Fibroblast of skin of right quadriceps (primary cell): ENCODE measurements around the gene LRRIQ3.

Experiments
- DNase-seq: peaks from one replicate; pipeline ENCODE4 v3.0.0-alpha.2; 2013

The LRRIQ3 gene

DNA sequence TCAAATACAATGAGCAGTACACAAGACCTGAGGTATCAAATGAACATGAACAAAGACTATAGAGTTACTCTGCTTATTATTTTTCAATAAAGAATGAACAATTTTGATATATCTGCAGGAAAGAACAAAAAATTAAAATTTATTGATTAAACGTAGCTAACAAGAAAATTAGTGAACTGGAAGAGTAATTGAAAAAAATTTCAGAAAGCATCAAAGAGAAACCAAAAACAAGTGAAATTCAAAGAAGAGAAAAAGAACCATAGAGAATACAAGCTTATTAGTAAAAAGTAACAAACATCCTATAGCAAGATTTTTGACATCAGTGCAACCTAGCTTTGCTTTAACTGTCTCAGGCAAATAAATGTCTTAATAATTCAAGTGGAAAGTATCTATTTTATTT, 106.6 kb downstream of the LRRIQ3 start:
- DNase-seq, result no peak

DNA sequence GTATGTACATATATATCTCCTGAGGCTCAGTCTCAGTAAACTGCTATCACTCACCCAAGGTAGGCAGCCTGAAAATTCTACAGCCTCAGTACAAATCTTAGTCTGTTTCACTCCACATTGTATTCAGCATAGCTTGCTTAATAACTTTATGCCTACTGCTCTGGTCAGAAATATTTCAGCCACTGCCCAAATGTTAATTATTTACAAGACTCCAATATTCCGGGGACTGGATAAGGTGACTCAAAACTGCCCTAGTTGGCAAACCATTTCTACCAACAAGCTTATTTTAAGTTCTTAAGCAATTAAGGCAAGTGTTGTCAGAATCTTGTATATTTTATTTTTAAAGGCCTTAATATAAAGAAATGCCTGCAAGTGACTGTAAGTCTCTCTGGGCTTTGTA, 114.8 kb downstream of the LRRIQ3 start:
- no peak for DNase-seq

- no peak for DNase-seq
These were observed 132.9 kb downstream of the LRRIQ3 start for GRCh38 chr1:74065081-74065480.

DNA sequence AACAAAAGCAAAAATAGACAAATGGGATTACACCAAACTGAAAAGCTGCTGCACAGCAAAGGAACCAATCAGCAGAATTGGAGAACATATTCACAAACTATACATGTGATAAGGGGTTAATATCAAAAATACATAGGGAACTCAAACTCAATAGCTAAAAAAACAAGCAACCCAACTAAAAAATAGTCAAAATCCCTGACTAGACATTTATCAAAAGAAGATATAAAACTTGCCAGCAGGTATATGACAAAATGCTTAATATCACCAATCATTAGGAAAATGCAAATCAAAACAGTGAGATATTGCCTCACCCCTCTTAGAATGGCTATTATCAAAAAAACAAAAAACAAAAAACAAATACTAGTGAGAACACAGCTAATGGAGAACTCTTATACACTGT, 140.3 kb downstream of the LRRIQ3 start:
- DNase-seq, result no peak

GRCh38 chr1:74053407-74053806, 144.6 kb downstream of the LRRIQ3 start:
- DNase-seq, result no peak

DNA sequence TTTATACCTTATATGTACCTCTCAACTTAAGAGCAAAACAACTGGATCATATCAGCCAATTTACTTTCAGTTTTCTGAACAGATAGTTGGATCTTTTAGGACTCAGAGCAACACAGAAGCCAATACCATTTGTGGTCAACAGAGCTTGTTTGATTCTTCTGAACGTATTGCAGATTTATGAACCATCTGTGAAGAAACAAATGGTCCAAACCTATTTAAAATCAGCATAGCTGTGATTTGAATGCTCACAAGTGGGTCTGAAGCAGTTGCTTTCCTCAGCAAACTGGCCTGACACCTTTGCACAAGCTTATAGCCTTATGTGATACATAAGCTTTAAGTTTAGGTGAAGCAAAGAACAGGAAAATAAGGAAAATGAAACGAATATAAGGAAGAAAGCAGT, 147.6 kb downstream of the LRRIQ3 start:
- no peak for DNase-seq

GRCh38 chr1:74038042-74038441, 159.9 kb downstream of the LRRIQ3 start:
- no peak for DNase-seq

GRCh38 chr1:74012583-74012982, 185.4 kb downstream of the LRRIQ3 start:
- DNase-seq, result no peak

DNA sequence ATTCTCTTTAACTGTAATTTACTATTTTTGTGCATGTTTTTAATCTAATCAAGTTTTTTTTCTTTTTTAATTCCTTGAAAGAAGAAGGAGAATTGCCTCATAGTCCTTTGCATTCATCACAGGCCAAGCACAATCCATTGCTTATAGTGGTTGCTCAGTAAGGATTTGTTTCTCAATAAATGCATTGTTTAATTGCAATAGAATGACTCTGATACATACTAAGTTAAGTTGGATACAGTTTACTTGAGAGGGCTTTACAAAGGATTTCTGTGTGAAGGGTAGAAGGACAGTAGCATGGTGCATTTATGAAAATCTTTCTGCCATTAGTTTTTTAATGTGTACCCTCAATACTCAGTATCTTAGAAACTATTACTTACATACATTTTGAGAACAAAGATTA, 186.2 kb downstream of the LRRIQ3 start:
- no peak for DNase-seq

- no peak for DNase-seq
These were observed 187.8 kb downstream of the LRRIQ3 start for GRCh38 chr1:74010206-74010605.

GRCh38 chr1:74005533-74005932, 192.4 kb downstream of the LRRIQ3 start:
- DNase-seq, result no peak

- DNase-seq, result no peak
These were observed 194.2 kb downstream of the LRRIQ3 start for GRCh38 chr1:74003806-74004205.

GRCh38 chr1:73998348-73998959, 199.5 kb downstream of the LRRIQ3 start:
- DNase-seq, result peak; percentile 38

- no peak for DNase-seq
These were observed 217.5 kb downstream of the LRRIQ3 start for GRCh38 chr1:73980324-73981040.

DNA sequence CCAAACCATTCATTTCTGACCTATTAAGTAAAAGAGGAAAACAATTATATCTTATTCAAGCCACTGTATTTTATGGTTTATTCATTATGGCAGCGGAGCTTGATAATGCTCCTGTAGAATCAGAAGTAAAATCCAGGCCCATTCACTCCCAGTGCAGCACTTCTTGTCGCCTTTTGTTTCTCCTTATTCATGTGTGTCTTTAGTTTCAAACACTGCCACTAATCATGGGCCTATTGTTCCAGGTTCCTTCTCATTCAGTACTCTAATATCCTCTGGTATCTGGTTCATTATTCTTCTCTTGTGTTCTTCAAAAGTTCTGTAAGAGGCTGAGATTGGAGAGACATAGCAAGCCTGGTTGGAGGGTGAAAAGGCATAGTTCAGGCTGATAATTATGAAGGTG, 218.3 kb downstream of the LRRIQ3 start:
- DNase-seq, result no peak

- DNase-seq, result no peak
These were observed 219.0 kb downstream of the LRRIQ3 start for GRCh38 chr1:73978964-73979363.
